Fibroblast of skin of right quadriceps (primary cell): ENCODE results near the gene SLC25A45.

Source experiments
- DNase-seq: peaks from one replicate; pipeline ENCODE4 v3.0.0-alpha.2; 2013

The SLC25A45 gene

DNA sequence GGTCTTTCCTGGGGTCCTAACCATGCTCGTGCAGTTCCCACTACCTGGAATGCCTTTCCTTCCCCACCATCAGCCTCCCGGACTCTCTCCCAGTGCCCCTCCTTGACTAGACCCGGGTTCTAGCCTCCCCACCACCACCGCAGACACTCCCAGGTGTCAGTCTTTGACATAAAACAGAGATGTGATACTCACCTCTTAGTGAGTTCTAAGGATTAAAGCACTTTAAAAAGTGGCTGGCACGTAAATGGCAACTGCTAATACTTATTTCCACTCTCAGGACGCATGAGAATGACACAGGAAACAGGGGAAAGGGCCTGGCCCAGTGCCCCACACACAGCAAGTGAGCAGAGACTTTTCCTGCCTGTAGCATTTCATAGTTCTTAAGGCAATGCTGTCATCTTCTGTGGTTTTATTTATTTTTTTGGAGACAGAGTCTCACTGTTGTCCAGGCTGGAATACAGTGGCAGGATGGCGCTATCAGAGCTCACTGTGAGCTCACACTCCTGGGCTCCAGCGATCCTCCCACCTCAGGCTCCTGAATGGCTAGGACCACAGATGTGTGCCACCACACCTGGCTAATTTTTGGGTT lies 1.9 kb upstream of the SLC25A45 start:
- DNase-seq, result peak; percentile 38

- no peak for DNase-seq
Observed at GRCh38 chr11:65383778-65384177, 1.3 kb upstream of the SLC25A45 start.

GRCh38 chr11:65382804-65383368 lies 440 bp upstream of the SLC25A45 start:
- DNase-seq, result no peak

GRCh38 chr11:65381716-65382032 lies 772 bp downstream of the SLC25A45 start:
- DNase-seq, result peak; percentile 69

- DNase-seq, result no peak
Observed at GRCh38 chr11:65380460-65381119, 1.9 kb downstream of the SLC25A45 start.

DNA sequence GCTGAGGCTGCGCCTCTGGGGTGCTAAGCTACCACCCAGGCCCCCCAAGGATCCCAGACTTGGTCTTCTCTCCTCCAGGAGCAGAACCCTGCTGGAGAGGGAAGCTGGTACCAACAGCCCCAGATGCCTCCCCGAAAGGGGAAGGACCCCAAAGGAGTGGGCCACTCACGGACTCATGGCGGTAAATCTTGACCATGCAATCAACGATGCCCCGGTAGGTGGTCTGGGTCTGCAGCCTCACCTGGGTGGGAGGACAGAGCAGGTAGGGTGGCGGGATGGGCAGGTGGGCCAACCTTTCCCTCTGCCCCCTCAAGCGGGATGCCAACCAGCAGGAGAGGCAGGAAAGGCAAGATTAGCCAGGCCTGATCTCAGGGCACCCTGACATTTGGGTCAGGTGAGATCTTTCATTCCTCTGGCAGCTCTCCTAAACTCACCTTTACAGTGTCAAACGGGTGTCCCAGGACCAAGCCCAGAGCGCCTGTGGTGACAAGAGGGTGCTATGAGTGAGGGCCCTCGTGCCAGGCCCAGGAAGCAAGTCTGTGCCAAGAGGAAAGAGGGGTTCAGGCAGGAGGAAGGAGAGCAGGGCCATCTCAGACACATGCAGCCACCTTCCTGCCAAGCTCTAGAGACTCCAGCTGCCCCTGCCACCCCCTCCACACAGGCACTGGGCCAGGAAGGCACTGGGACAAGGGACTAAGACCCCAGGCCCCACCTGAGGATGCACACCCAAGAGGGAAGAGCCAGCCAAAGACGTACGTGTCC lies 2.6 kb downstream of the SLC25A45 start:
- no peak for DNase-seq

GRCh38 chr11:65378928-65379638 lies 3.4 kb downstream of the SLC25A45 start:
- DNase-seq, result no peak

GRCh38 chr11:65378208-65378927 lies 4.1 kb downstream of the SLC25A45 start:
- no peak for DNase-seq

- no peak for DNase-seq
Observed at GRCh38 chr11:65377777-65378176, 4.7 kb downstream of the SLC25A45 start.

- no peak for DNase-seq
Observed at GRCh38 chr11:65377036-65377435, 5.4 kb downstream of the SLC25A45 start.

DNA sequence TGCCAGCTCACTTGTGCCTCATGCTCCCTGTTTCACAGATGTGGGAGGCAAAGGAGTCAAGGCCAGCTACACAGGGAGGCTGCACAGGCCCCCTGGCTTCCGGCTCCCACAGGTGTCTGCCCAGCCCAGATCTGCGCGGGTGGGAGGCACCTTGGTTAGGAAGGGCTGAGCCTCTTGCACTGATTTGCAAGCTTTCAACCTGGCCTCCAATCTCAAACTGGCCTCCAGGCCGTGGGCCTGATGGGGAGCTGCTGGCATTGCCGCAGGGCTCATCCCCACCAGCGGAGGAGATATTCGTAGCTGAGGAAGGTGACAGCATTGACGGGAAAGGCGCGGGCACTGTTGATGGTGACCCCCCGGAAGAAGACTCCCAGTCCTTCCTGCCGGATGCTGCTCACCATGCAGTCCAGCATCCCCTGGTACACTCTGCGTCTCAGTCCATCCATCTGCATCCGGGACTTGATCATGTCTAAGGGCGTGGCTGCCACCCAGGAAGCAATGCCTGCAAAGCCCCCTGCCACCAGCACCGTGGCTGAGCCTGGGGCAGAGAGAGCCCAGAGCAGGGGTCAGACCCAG lies 6.2 kb downstream of the SLC25A45 start:
- DNase-seq, result no peak

DNA sequence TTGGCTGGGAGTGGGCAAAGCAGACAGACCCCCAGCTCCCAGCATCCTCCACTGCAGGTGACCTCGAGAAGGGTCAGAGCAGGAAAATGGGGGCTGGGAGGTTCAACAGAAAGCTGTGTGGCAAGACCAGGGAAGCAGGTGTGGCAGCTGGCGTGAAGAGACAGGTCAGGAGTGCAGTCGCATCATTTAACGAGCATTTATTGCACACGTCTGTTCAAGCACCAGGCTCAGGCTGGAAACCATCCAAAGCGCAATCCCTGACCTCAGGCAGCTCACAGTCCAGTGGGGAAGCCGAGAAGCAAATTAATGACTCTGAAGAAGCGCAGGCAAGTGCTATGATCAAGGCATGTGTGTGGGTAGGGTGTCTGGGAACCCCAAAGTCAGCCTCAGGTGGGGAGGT lies 7.4 kb downstream of the SLC25A45 start:
- DNase-seq, result no peak

DNA sequence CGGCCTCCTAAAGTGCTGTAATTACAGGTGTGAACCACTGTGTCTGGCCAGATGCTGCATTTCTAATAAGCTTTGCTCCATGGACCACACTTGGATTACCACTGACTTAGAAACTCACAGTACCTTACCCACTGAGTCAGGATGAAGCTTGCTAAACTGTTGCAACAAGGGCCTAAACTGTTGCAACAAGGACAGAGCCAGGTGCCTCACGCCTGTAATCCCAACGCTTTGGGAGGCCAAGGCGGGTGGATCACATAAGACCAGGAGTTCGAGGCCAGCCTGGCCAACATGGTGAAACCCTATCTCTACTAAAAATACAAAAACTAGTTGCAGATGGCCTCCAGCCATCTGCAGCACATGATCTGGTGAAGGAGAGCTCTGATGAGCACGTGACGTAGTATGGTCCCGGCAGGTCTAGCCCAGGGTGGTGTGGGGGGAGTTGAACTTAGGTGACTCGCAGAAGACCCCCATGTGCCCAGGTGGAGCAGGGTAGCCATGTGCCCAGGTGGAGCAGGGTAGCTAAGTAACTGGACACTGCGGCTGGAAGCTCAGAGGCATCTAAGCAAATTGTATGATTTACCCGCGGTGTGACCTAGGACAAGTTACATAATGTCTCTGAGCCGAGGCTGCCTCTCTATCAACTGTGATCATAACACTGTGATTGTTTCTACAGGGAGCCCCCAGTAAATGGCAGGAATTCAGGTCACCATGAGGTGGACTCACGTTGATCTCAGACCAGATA lies 8.4 kb downstream of the SLC25A45 start:
- no peak for DNase-seq

GRCh38 chr11:65370659-65371049 lies 11.8 kb downstream of the SLC25A45 start:
- DNase-seq, result no peak

GRCh38 chr11:65366340-65366773 lies 16.1 kb downstream of the SLC25A45 start:
- DNase-seq, result peak; percentile 80

DNA sequence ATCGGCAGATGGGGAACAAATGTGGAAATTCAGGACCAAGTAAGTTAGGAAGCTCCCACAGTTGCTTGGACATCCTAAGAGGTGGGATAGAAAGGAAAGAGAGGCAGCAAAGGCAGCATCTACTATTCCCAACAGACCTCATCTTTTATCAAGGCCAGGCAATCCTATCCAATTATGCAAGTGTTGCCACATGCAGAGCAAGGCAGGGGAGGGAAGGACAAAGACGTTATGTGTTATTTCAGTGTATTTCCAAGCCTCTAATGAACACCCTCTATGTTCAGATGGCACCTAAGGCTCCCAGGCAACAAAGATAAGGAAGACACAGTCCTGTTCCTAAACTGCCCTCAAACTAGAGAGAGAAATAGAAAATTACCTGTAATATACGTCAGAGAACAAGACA lies 18.7 kb downstream of the SLC25A45 start:
- DNase-seq, result no peak

GRCh38 chr11:65362966-65363365 lies 19.5 kb downstream of the SLC25A45 start:
- DNase-seq, result no peak

DNA sequence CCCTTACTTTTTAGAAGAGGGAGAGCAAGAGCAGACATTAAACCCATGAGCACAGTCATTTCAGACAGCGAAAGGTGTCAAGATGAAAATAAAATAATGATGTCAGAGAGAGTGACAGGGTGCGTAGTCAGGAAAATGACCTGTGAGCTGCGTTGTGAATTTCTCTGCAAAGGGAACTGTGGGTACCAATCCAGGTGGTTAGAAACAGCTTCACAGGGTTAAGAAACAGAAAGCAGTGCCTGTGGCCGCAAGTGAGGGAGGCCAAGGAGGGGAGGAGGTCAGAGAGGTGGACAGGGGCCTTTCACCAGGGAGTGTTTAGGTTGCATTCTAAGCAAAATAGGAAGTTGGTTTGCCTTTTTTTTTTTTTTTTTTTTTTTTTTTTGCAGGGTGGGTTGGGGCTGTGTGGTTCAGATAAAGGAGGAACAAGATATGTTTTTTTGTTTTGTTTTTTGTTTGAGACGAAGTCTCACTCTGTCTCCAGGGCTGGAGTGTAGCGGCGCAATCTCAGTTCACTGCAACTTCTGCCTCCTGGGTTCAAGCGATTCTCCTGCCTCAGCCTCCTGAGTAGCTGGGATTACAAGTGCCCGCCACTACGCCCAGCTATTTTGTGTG lies 20.0 kb downstream of the SLC25A45 start:
- DNase-seq, result no peak

DNA sequence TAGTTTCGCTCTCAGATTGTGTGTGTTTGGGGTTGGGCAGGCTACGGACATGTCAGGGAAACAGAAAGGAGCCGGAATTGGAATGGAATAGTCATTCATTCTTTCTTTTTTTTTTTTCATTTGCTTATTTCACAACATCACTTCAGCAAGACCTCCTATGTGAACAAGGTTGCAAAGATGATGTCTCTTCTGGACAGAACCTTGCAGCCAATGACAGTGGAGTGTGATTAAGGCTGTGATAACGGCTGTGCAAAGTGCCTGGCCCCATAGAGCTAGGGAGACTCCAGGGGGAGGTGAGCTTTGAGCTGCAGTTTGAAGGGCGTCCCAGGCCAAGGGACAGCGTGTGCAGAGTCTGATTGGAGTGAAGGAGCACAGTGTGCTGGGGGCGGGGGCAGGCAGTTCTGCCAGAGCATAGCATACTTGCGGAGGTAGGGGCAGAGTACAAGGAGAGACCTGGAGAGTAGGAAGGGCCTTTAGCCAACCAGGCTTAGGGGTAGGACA lies 24.5 kb downstream of the SLC25A45 start:
- DNase-seq, result no peak

GRCh38 chr11:65356394-65356972 lies 26.0 kb downstream of the SLC25A45 start:
- DNase-seq, result no peak
